GM18505 (cell line): ENCODE measurements around the gene FCAMR.
A peak's percentile ranks its signal among the peaks of the same experiment; 100 is the strongest.
"Not testable (repeated sequence)": the region's sequence is repeated elsewhere in the genome, so short reads cannot be mapped to it uniquely, and the experiment has no call there.

Experiments
- ATAC-seq: cut with Tn5 transposase; IDR thresholded peaks from one replicate; pipeline ENCODE4 v1.9.1; 2021; ENCODE audit not compliant: unreplicated experiment
- POLR2A ChIP-seq: IDR thresholded peaks from 4 replicates; pipeline ENCODE4 v1.6.1; 2011; ENCODE audit warnings: borderline replicate concordance; ENCODE audit not compliant: insufficient read depth, insufficient read length; ENCODE audit errors: extremely low read depth

Gene FCAMR

DNA sequence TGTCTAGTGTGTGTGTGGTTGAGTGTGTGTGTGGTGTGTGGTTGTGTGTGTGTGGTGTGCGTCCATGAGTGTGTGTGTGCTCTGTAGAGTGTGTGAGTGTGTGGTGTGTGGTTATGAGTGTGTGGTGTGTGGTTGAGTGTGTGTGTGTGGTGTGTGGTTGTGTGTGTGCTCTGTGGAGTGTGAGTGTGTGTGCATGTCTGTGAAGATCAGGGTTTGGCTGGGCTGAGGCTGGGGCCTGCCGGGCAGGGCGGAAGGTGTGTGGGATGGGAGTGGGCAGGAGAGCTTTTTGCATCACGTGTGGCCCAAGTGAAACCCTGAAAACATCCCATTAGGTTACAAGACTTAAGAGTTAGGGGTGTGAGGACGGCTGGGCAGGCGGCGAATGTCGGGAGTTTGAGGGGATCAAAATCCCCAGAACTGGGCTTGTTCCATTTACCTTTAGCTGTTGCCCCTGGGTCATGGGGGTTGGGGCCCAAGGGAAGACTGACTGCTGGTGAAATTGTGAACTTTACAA, 45.6 kb downstream of the FCAMR start:
- TF ChIP-seq POLR2A = peak; percentile 21
- peak; percentile 10 for ATAC-seq

DNA sequence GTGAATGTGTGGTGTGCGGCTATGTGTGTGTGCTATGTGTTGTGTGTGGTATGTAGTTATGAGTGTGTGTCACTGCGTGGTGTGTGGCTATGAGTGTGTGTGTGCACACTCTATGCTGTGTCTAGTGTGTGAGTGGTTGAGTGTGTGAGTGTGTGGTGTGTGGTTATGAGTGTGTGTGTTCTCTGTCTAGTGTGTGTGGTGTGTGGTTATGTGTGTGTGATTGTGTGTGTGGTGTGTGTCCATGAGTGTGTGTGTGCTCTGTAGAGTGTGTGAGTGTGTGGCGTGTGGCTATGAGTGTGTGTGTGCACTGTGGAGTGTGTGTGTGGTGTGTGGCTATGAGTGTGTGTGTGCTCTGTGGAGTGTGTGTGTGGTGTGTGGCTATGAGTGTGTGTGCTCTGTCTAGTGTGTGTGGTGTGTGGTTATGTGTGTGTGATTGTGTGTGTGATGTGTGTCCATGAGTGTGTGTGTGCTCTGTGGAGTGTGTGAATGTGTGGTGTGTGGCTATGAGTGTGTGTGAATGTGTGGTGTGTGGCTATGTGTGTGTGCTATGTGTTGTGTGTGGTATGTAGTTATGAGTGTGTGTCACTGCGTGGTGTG, 46.2 kb downstream of the FCAMR start:
- not testable (repeated sequence) for ATAC-seq
- peak; percentile 54 for TF ChIP-seq POLR2A

DNA sequence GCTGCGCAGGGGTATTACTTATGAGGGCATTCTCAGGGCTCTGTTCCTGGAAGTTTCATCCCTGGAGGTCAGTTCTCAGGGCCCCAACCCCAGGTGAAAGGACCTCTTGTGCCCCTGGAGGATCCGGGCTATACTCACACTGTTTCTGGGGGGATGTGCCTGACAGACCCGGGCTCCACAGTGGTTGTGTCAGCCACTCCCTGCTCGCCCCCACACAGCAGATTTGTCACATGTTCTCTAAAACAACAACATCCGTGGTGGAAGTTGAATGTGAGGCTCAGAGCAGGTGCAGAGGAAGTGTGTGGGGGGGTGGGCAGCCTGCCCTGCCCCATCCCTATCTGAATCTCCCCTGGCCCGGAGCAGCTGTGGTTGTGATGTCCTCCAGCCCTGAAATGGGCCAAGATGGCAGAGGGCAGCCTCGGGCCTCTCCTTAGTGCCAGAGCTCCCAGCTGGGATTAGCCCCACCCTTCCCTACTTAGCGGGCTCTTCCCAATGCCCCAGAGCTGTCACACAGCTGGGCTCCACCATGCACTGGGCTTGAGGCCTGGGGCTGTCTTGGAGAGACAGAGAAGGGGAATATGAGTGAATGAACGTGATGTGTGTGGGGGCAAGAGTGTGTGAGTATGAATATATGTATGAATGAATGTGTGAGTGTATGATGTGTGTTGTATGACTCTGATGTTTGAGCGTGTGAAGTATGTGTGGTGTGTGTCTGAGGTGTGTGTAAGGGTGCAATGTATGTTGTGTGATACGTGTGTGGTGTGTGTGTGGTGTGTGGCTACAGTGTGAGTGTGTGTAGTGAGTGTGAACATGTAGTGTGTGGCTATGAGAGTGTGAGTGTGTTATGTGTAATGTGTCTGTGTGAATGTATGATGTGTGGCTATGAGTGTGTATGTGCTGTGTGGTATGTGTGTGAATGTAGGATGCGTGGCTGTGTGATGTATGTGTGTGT, 47.0 kb downstream of the FCAMR start:
- TF ChIP-seq POLR2A = peak; percentile 70
- ATAC-seq = peak; percentile 43

DNA sequence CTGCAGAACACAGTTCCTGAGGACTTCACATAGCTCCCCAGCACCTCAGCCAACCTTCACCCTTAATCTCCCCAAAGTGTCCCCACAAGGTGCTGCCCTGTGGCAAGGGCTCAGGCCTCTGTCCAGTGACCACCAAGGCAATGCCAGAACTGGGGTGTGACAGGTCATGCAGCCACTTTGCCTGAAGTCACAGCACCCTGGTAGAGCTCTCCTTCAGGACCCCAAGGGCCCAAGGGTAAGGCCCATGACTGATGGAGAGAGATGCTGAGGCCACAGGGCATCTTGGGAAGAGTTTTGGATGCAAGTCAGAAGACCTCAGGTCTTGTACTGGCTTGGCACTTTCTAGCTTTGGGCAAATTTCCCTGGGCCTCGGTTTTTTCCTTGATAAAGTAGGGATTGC, 47.7 kb downstream of the FCAMR start:
- no peak for ATAC-seq
- no peak for TF ChIP-seq POLR2A

DNA sequence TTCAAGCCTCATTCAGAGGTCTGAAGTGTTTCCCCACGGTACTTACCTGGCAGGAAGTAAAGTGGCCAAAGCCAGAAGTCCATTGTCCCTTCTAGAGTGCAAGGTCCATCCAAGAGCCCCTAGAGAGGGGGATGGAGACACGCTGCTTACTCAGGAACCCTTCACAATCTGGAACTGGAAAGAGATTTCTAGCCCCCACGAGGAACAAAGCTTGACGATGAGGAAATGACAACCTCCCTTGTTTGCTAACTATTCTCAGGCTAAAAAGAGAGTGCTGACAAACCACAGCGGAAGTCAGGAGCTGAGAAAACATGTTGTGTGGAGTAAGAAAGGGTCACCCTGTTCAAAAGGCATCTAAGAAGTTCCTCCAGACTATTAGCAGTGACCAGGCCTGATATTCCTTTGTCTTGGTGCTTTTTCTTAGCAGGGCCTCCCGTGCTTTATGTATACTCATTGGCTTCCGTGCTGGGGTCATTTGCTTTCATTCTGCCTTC, 48.4 kb downstream of the FCAMR start, which contains the start of gene FCMR:
FCMR (minus strand) TSS at position 170 of the 494 bp plus-strand sequence; CDS start at position 83, 87 bp downstream.
- no peak for ATAC-seq

DNA sequence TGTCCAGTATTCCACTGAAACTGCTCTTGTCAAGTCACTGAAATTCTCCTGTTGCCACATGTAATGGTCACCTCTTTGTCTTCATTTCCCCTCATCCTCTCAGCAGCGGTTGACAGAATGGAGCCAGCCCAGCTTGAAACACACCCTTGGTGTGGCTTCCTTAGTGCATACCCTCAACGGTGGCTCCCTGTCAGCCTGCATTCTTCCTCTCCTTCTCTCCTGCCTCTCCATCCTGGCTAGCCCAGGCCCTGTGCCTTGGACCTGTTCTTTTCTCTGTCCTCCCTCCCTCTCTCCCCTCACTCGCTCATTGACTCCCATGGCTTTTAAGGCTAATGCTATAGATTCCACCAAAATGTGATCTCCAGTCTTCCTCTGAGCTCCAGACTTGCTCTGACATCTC, 52.2 kb downstream of the FCAMR start:
- no peak for TF ChIP-seq POLR2A
- ATAC-seq = no peak

More for the DNA sequence above, 48.4 kb downstream of the FCAMR start, which contains the start of gene FCMR:
- TF ChIP-seq POLR2A = peak; percentile 80

DNA sequence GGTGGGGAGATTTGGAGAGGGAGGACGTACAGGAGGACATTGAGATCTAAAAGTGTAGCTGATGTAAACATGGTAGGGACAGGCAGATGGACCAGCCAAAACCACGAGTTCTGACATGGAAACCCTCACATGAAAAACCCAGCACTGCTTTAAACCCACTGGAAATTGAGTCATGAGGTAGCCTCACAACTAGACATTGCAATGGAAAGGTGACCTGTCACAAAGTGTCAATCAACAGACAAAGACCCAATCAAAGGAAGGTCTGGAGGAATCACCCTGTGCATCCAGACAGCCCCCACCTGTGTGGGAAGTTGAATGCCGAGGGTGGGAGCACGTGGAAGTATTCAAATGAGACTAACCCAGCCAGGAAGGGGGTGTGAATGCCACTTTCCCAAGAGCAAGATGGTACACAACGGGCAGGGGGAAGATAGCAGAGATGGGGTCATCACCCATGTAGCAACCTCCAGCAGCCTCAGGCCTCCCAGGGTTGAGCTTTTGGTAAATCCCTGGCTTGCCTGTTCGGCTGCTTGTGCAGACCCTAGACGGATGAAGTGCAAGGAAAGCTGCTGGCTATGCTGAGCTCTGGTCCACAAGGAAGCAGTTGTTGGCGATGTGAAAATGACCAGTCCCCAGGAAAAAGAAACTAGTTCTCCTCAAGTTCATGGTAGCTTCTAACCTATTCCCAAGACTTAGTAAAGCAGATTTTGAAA, 54.1 kb downstream of the FCAMR start:
- no peak for TF ChIP-seq POLR2A
- ATAC-seq = no peak

DNA sequence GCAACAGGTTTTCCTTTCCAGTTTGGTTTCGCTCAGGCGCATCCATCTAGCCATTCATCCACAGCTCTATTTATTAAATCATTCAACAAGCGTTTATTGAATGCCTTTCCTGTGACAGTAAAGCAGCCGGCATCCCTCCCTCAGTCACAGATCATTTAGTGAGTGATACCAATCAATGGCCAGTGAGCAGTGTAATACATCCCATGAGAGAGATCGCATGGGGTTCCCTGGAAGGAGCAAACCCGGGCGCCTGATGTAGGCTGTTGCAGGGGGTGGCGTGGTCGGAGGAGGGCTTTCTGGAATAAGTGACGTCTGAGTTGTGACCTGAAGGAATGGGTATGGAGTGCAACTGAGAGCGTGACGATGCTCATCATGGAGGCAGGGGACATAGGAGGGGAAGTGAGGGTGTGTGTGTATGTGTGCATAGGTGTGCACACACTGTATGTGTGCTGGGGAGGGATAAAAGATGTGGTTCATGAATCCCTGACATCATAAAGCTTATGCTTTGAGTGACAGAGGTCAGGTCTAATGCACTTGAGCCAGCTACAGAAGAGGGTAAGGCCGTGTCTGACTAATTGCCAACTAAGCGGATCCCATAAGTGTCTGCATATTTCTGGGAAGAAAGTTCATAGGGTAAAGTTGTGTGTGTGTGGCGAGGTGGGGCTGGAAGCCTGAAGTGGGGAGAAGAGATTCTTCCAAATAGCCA, 55.1 kb downstream of the FCAMR start:
- no peak for TF ChIP-seq POLR2A
- ATAC-seq = no peak

DNA sequence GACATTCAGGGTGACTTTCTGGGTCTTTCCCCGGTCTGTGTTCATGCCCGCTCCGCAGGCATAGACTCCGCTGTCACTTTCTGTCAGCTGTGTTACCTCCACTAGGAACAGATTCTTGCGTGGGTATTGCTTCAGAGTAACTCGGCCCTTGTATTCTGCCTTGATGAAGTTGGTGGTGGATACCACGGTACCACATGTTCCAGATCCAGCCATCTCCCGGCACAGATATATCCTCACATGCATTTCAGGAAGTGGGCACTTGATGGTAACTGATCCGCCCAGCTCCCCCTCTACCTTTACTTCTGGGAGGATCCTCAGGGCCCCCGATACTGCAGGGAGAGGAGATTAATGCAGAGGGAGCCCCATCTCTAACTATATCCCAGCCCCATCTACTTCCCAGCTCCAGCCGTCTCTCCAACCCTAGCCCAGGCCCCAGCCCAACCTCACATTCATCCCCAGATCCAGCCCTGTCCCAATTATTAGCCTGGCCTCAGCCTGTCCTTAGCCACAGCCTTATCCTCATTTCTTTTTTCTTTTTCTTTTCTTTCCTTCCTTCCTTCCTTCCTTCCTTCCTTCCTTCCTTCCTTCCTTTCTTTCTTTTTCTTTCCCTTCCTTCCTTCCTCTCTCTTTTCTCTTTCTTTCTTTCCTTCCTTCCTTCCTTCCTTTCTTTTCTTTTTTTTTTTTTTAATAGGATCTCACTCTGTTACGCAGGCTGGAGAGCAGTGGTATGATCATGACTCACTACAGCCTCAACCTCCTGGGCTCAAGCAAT, 56.3 kb downstream of the FCAMR start:
- TF ChIP-seq POLR2A = no peak
- no peak for ATAC-seq

DNA sequence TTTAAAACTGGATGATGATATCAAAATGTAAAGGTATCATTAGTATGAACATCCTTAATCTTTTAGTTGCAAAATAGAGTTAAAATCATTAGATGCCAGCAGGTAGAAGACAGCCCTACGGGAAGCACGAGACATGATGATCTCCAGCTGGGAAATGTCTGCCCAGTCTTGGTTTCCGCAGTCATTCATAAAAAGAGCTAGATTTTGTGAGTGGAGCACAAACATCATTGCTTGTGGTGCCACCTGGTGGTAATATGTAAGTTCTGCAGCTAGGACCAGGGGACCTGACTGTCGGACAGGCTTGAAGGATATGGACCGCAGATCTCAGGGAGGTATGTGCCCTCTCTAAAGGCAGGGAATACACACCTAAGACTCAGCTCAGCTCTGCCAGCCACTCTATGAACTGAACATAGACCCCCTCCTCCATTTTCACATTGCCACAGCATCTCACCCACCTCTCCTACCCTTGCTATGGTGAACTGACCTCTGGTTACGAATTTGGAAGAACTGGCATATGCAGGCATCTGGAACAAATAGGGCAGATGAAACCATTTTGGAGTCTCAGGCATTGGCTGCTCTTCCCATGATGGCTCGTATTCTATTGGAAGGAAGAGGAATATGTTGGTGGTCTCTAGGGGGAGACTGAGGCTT, 57.7 kb downstream of the FCAMR start:
- ATAC-seq = no peak
- TF ChIP-seq POLR2A = no peak

DNA sequence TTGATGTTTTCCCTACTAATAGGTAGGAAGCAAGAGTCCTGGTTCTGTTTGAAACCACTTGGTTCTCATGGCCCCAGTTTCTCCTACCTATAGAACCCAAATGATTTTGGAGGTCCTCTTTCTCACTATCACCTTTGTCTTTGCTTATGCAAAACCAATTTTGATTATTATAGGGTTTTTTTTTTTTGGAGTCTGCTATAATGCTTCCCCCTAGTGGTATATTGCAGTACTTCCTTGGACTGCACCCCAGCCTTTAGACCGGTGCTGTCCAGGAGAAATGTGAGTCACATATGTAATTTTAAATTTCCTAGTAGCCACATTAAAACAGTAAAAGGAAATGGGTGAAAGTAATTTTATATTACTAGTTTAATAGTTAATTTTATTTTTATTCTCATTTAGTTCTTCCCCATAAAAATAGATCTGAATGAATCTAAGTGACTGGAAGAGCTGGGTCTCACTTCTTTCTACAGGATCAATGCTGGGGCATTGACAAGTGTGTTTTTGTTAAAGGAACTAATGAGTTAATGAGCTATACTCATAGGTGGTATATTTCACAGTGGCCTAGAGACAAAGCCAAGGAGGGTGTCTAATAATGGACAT, 59.1 kb downstream of the FCAMR start:
- ATAC-seq = no peak

More for the DNA sequence above, 59.1 kb downstream of the FCAMR start:
- no peak for TF ChIP-seq POLR2A
